HepG2 (cell line): ENCODE data around the gene FRMD8. TPM values are rescaled to one million over a fixed set of nuclear protein-coding genes. Genes with fewer than 3 reads are reported as not detected.

Source experiments
- AHR ChIP-seq: IDR thresholded peaks from 2 replicates; pipeline ENCODE4 v1.6.1; 2018; ENCODE audit warnings: missing genetic modification reagents, missing compliant biosample characterization
- BCL6 ChIP-seq: IDR thresholded peaks from 2 replicates; pipeline ENCODE4 v1.6.1; 2016; ENCODE audit warnings: missing genetic modification reagents, missing compliant biosample characterization
- GABPA ChIP-seq, 2 experiments: IDR thresholded peaks; 2 replicates each; pipeline ENCODE4 v1.6.1; 2011 to 2016; ENCODE audit warnings: low read depth in 2 of 2, low read length in 1 of 2, missing biosample characterization in 1 of 2, missing genetic modification characterization in 1 of 2
- KDM6A ChIP-seq: IDR thresholded peaks from 2 replicates; pipeline ENCODE4 v1.6.1; 2016; ENCODE audit warnings: low read depth
- MIXL1 ChIP-seq: IDR thresholded peaks from 2 replicates; pipeline ENCODE4 v1.6.1; 2016
- MTA3 ChIP-seq: sonication (generic); formaldehyde crosslinking; IDR thresholded peaks from 2 replicates; pipeline ENCODE4 v1.4.0; 2020; ENCODE audit warnings: missing genetic modification reagents
- ONECUT2 ChIP-seq: sonication (generic); formaldehyde crosslinking; IDR thresholded peaks from 2 replicates; pipeline ENCODE4 v1.4.0; 2020; ENCODE audit warnings: missing genetic modification reagents
- PHF5A ChIP-seq: IDR thresholded peaks from one replicate; pipeline ENCODE4 v1.6.1; 2018; ENCODE audit warnings: low read depth, missing genetic modification reagents; ENCODE audit not compliant: unreplicated experiment
- PRDM15 ChIP-seq: sonication (generic); formaldehyde crosslinking; IDR thresholded peaks from 2 replicates; pipeline ENCODE4 v1.4.0; 2020; ENCODE audit warnings: missing genetic modification reagents
- PRDM4 ChIP-seq: sonication (generic); formaldehyde crosslinking; IDR thresholded peaks from 2 replicates; pipeline ENCODE4 v1.9.0; 2021; ENCODE audit warnings: missing genetic modification reagents, borderline replicate concordance
- PTBP1 ChIP-seq: fragments of 200-400 bp; formaldehyde crosslinking; IDR thresholded peaks from 2 replicates; pipeline ENCODE4 v1.6.1; 2018; ENCODE audit warnings: low read length, low read depth; ENCODE audit not compliant: poor library complexity, severe bottlenecking
- ZC3H13 ChIP-seq: sonication (generic); formaldehyde crosslinking; IDR thresholded peaks from 2 replicates; pipeline ENCODE4 v1.8.1; 2023; ENCODE audit warnings: mild to moderate bottlenecking, missing genetic modification reagents, moderate library complexity
- ZFP41 ChIP-seq: sonication (generic); formaldehyde crosslinking; IDR thresholded peaks from 2 replicates; pipeline ENCODE4 v1.4.0; 2020; ENCODE audit warnings: mild to moderate bottlenecking, missing genetic modification reagents, borderline replicate concordance
- ZMYM4 ChIP-seq: sonication (generic); formaldehyde crosslinking; IDR thresholded peaks from 2 replicates; pipeline ENCODE4 v1.8.1; 2023; ENCODE audit warnings: mild to moderate bottlenecking, missing genetic modification reagents
- ZNF574 ChIP-seq: sonication (generic); formaldehyde crosslinking; IDR thresholded peaks from 2 replicates; pipeline ENCODE4 v1.4.0; 2020; ENCODE audit warnings: missing genetic modification reagents
- ZNF615 ChIP-seq: sonication (generic); formaldehyde crosslinking; IDR thresholded peaks from 2 replicates; pipeline ENCODE4 v1.5.0; 2020; ENCODE audit warnings: mild to moderate bottlenecking, missing genetic modification reagents, borderline replicate concordance
- ZNF740 ChIP-seq: sonication (generic); formaldehyde crosslinking; IDR thresholded peaks from 2 replicates; pipeline ENCODE4 v1.4.0; 2020; ENCODE audit warnings: missing genetic modification reagents
- ZNF773 ChIP-seq: sonication (generic); formaldehyde crosslinking; IDR thresholded peaks from 2 replicates; pipeline ENCODE4 v1.4.0; 2020; ENCODE audit warnings: missing genetic modification reagents, borderline replicate concordance
- ZSCAN25 ChIP-seq: sonication (generic); formaldehyde crosslinking; IDR thresholded peaks from 2 replicates; pipeline ENCODE4 v1.8.0; 2022; ENCODE audit warnings: mild to moderate bottlenecking, missing genetic modification reagents
- polyA plus RNA-seq, 8 experiments: library from polyadenylated mRNA; depleted of rRNA in 3 of 8; stranded (reverse) in 7 of 8; unstranded in 1 of 8; fragments of >200 nt; fragmentation: Illumina TruSeq in 4 of 8; extraction: Trizol in 4 of 8; gene quantifications; 2 replicates each; pipeline versions ENCODE4 v1.2.1 to v1.2.3, GENCODE V29; 2011 to 2016; ENCODE audit warnings: low read depth in 4 of 8, missing spikeins in 1 of 8, mixed read lengths in 1 of 8; ENCODE audit not compliant: insufficient read depth in 1 of 8
- total RNA-seq, 5 experiments: library from RNA; depleted of rRNA; stranded (reverse); fragments of >200 nt; fragmentation: Illumina TruSeq; extraction: Trizol; gene quantifications; 2 replicates each; pipeline ENCODE4 v1.2.3, GENCODE V29; 2016; ENCODE audit warnings: low read depth in 1 of 5

Gene FRMD8
- total and polyA plus RNA-seq, 2 of the 13 experiments (the other 11 are each of a cell fraction or from before 2014, with no cell fraction given) = 5.8 to 20.6 TPM

GRCh38 chr11:65421794-65422632 lies 35.6 kb downstream of the FRMD8 start (continued):
- no peak for TF ChIP-seq ZNF574
- no peak for TF ChIP-seq ZNF740
- TF ChIP-seq ZSCAN25 = no peak
- TF ChIP-seq MIXL1 (CRISPR knock-in tag) = no peak
- TF ChIP-seq ZNF773 (CRISPR knock-in tag) = no peak
- TF ChIP-seq ZC3H13 (CRISPR knock-in tag) = no peak; the same call in 1 of the 2 replicates
- no peak for TF ChIP-seq ZNF615
- TF ChIP-seq KDM6A (CRISPR knock-in tag) = no peak
- no peak for TF ChIP-seq PTBP1
- peak; percentile 40; the same call in 1 of the 2 replicates for TF ChIP-seq ZMYM4
- TF ChIP-seq ONECUT2 = no peak
- no peak for TF ChIP-seq GABPA (IDR thresholded peaks at IDR 0.05; ENCODE audit: low read depth, low read length)
- no peak for TF ChIP-seq GABPA (CRISPR knock-in tag; IDR thresholded peaks at IDR 0.05; ENCODE audit: low read depth)
- peak; percentile 67 for TF ChIP-seq BCL6 (CRISPR knock-in tag)
- no peak for TF ChIP-seq PRDM15 (CRISPR knock-in tag)
- TF ChIP-seq MTA3 (CRISPR knock-in tag) = no peak
- TF ChIP-seq PHF5A (CRISPR knock-in tag) = no peak
- no peak for TF ChIP-seq PRDM4 (CRISPR knock-in tag)
- no peak for TF ChIP-seq ZFP41
- TF ChIP-seq AHR = no peak
